CD4-positive, alpha-beta memory T cell (primary cell): ENCODE data around the gene RBM15B. TPM values are rescaled to one million over a fixed set of nuclear protein-coding genes. Genes with fewer than 3 reads are reported as not detected.

Experiments used
- CTCF ChIA-PET: fragments of 350-600 bp; sonication (Branson Sonifier 250); formaldehyde crosslinking; loops from one replicate; lab custom pipeline; 2021; ENCODE audit warnings: inconsistent platforms; ENCODE audit not compliant: partially characterized antibody; lab: Charles Lee
- POLR2A ChIA-PET: fragments of 350-600 bp; sonication (Branson Sonifier 250); formaldehyde crosslinking; loops from one replicate; lab custom pipeline; 2021; ENCODE audit not compliant: partially characterized antibody; lab: Charles Lee
- DNase-seq, 5 donors: peaks; one replicate each; pipeline versions ENCODE4 v3.0.0 to v3.0.0-alpha.2; 2020 to 2022; ENCODE audit warnings: mixed read lengths in 1 of 5
- H3K27ac ChIP-seq: one replicate; pipeline ENCODE4 v1.7.0; 2013; ENCODE audit warnings: low read depth, low read length
- H3K27me3 ChIP-seq: 2 replicates; pipeline ENCODE4 v1.7.0; 2013; ENCODE audit warnings: mild to moderate bottlenecking, low read length, moderate library complexity; ENCODE audit not compliant: insufficient read depth
- H3K36me3 ChIP-seq: 2 replicates; pipeline ENCODE4 v1.7.0; 2013; ENCODE audit warnings: mild to moderate bottlenecking, low read length, moderate library complexity; ENCODE audit not compliant: insufficient read depth
- H3K4me1 ChIP-seq: 2 replicates; pipeline ENCODE4 v1.7.0; 2013; ENCODE audit warnings: mild to moderate bottlenecking, low read length, moderate library complexity; ENCODE audit not compliant: insufficient read depth
- H3K4me3 ChIP-seq, 2 donors: one replicate each; pipeline ENCODE4 v1.7.0; 2013; ENCODE audit warnings: low read length in 2 of 2, mild to moderate bottlenecking in 1 of 2
- H3K9me3 ChIP-seq, 2 donors: one replicate each; pipeline ENCODE4 v1.7.0; 2013; ENCODE audit warnings: low read length in 2 of 2, control low read depth in 1 of 2; ENCODE audit not compliant: control insufficient read depth in 1 of 2
- H3K27ac Mint-ChIP-seq, 7 donors: one replicate each; pipeline ENCODE4 v1.8.0; 2020 to 2021; ENCODE audit warnings: mixed read lengths in 7 of 7, mild to moderate bottlenecking in 6 of 7, inconsistent platforms in 3 of 7, moderate library complexity in 3 of 7
- H3K27me3 Mint-ChIP-seq, 2 donors: one replicate each; pipeline ENCODE4 v1.8.0; 2020 to 2021; ENCODE audit warnings: mixed read lengths in 2 of 2
- H3K36me3 Mint-ChIP-seq, 2 donors: one replicate each; pipeline ENCODE4 v1.8.0; 2020 to 2021; ENCODE audit warnings: mixed read lengths in 2 of 2, inconsistent platforms in 1 of 2, mild to moderate bottlenecking in 1 of 2
- H3K4me1 Mint-ChIP-seq, 4 donors: one replicate each; pipeline ENCODE4 v1.8.0; 2020 to 2021; ENCODE audit warnings: mixed read lengths in 4 of 4, mild to moderate bottlenecking in 1 of 4
- H3K4me3 Mint-ChIP-seq, 8 donors: one replicate each; pipeline ENCODE4 v1.8.0; 2020 to 2021; ENCODE audit warnings: mixed read lengths in 8 of 8, mild to moderate bottlenecking in 7 of 8, moderate library complexity in 6 of 8, inconsistent platforms in 3 of 8
- H3K9me3 Mint-ChIP-seq, 8 donors: one replicate each; pipeline ENCODE4 v1.8.0; 2020 to 2021; ENCODE audit warnings: mixed read lengths in 8 of 8, mild to moderate bottlenecking in 5 of 8, inconsistent platforms in 3 of 8, moderate library complexity in 1 of 8
- intact Hi-C: fragments of 100-400 bp; cut with micrococcal nuclease; formaldehyde crosslinking; loops from one replicate; pipeline ENCODE4 v1.15.1; 2023
- polyA plus RNA-seq, 2 donors: library from polyadenylated mRNA; unstranded; fragments of 300-500 nt; fragmentation: Illumina TruSeq; gene quantifications; one replicate each; pipeline ENCODE4 v1.2.3, GENCODE V29; 2021
- total RNA-seq, 2 experiments: library from RNA; stranded (reverse); gene quantifications; one replicate each; pipeline ENCODE4 v1.2.3, GENCODE V29; 2021

The RBM15B gene
- total and polyA plus RNA-seq, 4 experiments from 2014 or later = 9.9 to 39.9 (median 33.3) TPM

- no peak for DNase-seq
- Mint-ChIP-seq H3K27me3 (no peaks in the 10 kb centered on the region), H3K27ac (peak overlapping the region; percentile 75 to 100 (median 87)), H3K4me1 (peaks cover 22 to 51% (median 34%) of the 10 kb centered on the region in 4 donors), H3K4me3 (peak overlapping the region in 7 of 8 donors; percentile 31 to 99 (median 99)), H3K36me3 (peaks cover 5 to 29% of the 10 kb centered on the region in 2 donors), H3K9me3 (no peaks in the 10 kb centered on the region)
- ChIA-PET POLR2A (interaction anchor here (0.8 to 3.3 kb wide), 2 partner anchors 117 to 813 kb away, joined by 3 to 34 read pairs; partner anchors contain the start of genes DCAF1 and HEMK1), CTCF (interaction anchor here (0.8 to 1.0 kb wide), 3 partner anchors 119 to 411 kb away, joined by 3 read pairs; no protein-coding TSS in a partner anchor)
- no peaks in the 10 kb centered on the region for H3K9me3 ChIP-seq
- H3K36me3 ChIP-seq = peaks cover 4% of the 10 kb centered on the region
- intact Hi-C loops = no loop called here
- no peaks in the 10 kb centered on the region for H3K27me3 ChIP-seq
- peak overlapping the region; percentile 92 for H3K27ac ChIP-seq
- H3K4me3 ChIP-seq = no peak overlapping the region
- H3K4me1 ChIP-seq = peaks cover 31% of the 10 kb centered on the region
Observed at GRCh38 chr3:51382947-51383578, 8.0 kb upstream of the RBM15B start.

- peak overlapping the region; percentile 98 to 100 (median 99) for H3K27ac Mint-ChIP-seq
- no peaks in the 10 kb centered on the region for H3K27me3 ChIP-seq
- H3K27ac ChIP-seq = peak overlapping the region; percentile 92
- H3K4me3 ChIP-seq = peak overlapping the region; percentile 55 to 93
- peak in 1 of 5 donors; percentile 18 for DNase-seq
- intact Hi-C loops = loop anchor here (1.0 to 2.0 kb wide), 2 partner anchors 359 to 815 kb away; partner anchors contain the start of gene HEMK1
- peaks cover 32% of the 10 kb centered on the region for H3K4me1 ChIP-seq
- H3K36me3 ChIP-seq = peaks cover 4% of the 10 kb centered on the region
- no peaks in the 10 kb centered on the region for H3K27me3 Mint-ChIP-seq
- POLR2A ChIA-PET = interaction anchor here (0.9 to 4.9 kb wide), 15 partner anchors 10 to 1043 kb away, joined by 3 to 34 read pairs (median 13); partner anchors contain the start of genes C3orf18, CISH, DCAF1 and HEMK1
- CTCF ChIA-PET = interaction anchor here (0.9 to 1.7 kb wide), 5 partner anchors 12 to 768 kb away, joined by 3 to 4 read pairs (median 3); partner anchors contain the start of gene MAPKAPK3
- H3K4me1 Mint-ChIP-seq = peaks cover 22 to 56% (median 38%) of the 10 kb centered on the region in 4 donors
- peaks cover 9 to 37% of the 10 kb centered on the region in 2 donors for H3K36me3 Mint-ChIP-seq
- no peaks in the 10 kb centered on the region for H3K9me3 Mint-ChIP-seq
- peak overlapping the region; percentile 98 to 99 (median 99) for H3K4me3 Mint-ChIP-seq
- H3K9me3 ChIP-seq = no peaks in the 10 kb centered on the region
Observed at GRCh38 chr3:51384055-51384725, 6.9 kb upstream of the RBM15B start.

GRCh38 chr3:51384726-51385473 lies 6.2 kb upstream of the RBM15B start, which contains the start of gene MANF:
Gene MANF, plus strand, starts transcription at chr3:51385291. Its CDS starts 52 bp downstream, at chr3:51385343.
- POLR2A ChIA-PET = interaction anchor here (0.6 to 4.9 kb wide), 22 partner anchors 10 to 1044 kb away, joined by 3 to 34 read pairs (median 6); partner anchors contain the start of genes C3orf18, CISH, DCAF1 and HEMK1
- CTCF ChIA-PET = interaction anchor here (1.0 to 1.7 kb wide), 10 partner anchors 10 to 769 kb away, joined by 3 to 5 read pairs (median 4); no protein-coding TSS in a partner anchor
- H3K27ac ChIP-seq = peak within 1 kb of the TSS; percentile 92
- H3K36me3 ChIP-seq = peaks cover 4% of the 10 kb centered on the region
- Mint-ChIP-seq H3K27ac (peak within 1 kb of the TSS; percentile 98 to 100 (median 99)), H3K9me3 (no peaks in the 10 kb centered on the region), H3K4me3 (peak within 1 kb of the TSS; percentile 98 to 99 (median 99)), H3K4me1 (peaks cover 25 to 62% (median 42%) of the 10 kb centered on the region in 4 donors), H3K36me3 (peaks cover 12 to 42% of the 10 kb centered on the region in 2 donors), H3K27me3 (no peaks in the 10 kb centered on the region)
- no peaks in the 10 kb centered on the region for H3K27me3 ChIP-seq
- peak within 1 kb of the TSS; percentile 61 to 93 for H3K4me3 ChIP-seq
- peak; percentile 97 to 98 (median 98) for DNase-seq
- peaks cover 38% of the 10 kb centered on the region for H3K4me1 ChIP-seq
- intact Hi-C loops = loop anchor here (1.0 to 5.0 kb wide), 6 partner anchors 115 to 816 kb away; partner anchors contain the start of genes DCAF1, HEMK1 and TEX264
- no peaks in the 10 kb centered on the region for H3K9me3 ChIP-seq

GRCh38 chr3:51385621-51386091 lies 5.4 kb upstream of the RBM15B start:
- Histone ChIP-seq H3K27me3 (no peaks in the 10 kb centered on the region), H3K9me3 (no peaks in the 10 kb centered on the region), H3K4me3 (peak overlapping the region; percentile 61 to 93), H3K36me3 (peaks cover 4% of the 10 kb centered on the region), H3K4me1 (peaks cover 46% of the 10 kb centered on the region), H3K27ac (peak overlapping the region; percentile 92)
- H3K4me1 Mint-ChIP-seq = peaks cover 28 to 68% (median 47%) of the 10 kb centered on the region in 4 donors
- CTCF ChIA-PET = interaction anchor here (1.0 to 1.7 kb wide), 7 partner anchors 9 to 769 kb away, joined by 3 to 5 read pairs (median 4); no protein-coding TSS in a partner anchor
- no peaks in the 10 kb centered on the region for H3K9me3 Mint-ChIP-seq
- peak overlapping the region; percentile 93 to 100 (median 98) for H3K27ac Mint-ChIP-seq
- intact Hi-C loops = loop anchor here (1.0 to 5.0 kb wide), 5 partner anchors 115 to 769 kb away; partner anchors contain the start of genes DCAF1 and TEX264
- peaks cover 12 to 43% of the 10 kb centered on the region in 2 donors for H3K36me3 Mint-ChIP-seq
- H3K4me3 Mint-ChIP-seq = peak overlapping the region; percentile 95 to 99 (median 98)
- POLR2A ChIA-PET = interaction anchor here (0.7 to 4.9 kb wide), 20 partner anchors 9 to 1045 kb away, joined by 3 to 34 read pairs (median 6); partner anchors contain the start of genes C3orf18, CISH, DCAF1 and HEMK1
- H3K27me3 Mint-ChIP-seq = no peaks in the 10 kb centered on the region
- peak in 2 of 5 donors; percentile 21 to 29 for DNase-seq

GRCh38 chr3:51386159-51386851 lies 4.8 kb upstream of the RBM15B start:
- POLR2A ChIA-PET = interaction anchor here (0.7 to 4.9 kb wide), 14 partner anchors 8 to 1045 kb away, joined by 3 to 34 read pairs (median 14); partner anchors contain the start of genes C3orf18, DCAF1, HEMK1 and MAPKAPK3
- no peaks in the 10 kb centered on the region for H3K9me3 ChIP-seq
- DNase-seq = no peak

More at GRCh38 chr3:51386159-51386851, 4.8 kb upstream of the RBM15B start:
- Mint-ChIP-seq H3K4me1 (peaks cover 28 to 73% (median 49%) of the 10 kb centered on the region in 4 donors), H3K36me3 (peaks cover 12 to 46% of the 10 kb centered on the region in 2 donors), H3K9me3 (no peaks in the 10 kb centered on the region), H3K27ac (peak overlapping the region; percentile 93 to 100 (median 98)), H3K27me3 (no peaks in the 10 kb centered on the region), H3K4me3 (peak overlapping the region; percentile 95 to 99 (median 98))
- H3K4me1 ChIP-seq = peaks cover 49% of the 10 kb centered on the region
- CTCF ChIA-PET = interaction anchor here (1.1 to 1.7 kb wide), 6 partner anchors 8 to 770 kb away, joined by 3 to 4 read pairs (median 4); no protein-coding TSS in a partner anchor
- peak overlapping the region; percentile 61 to 93 for H3K4me3 ChIP-seq
- intact Hi-C loops = loop anchor here (5.0 kb wide), 1 partner anchor 414 kb away; no protein-coding TSS in a partner anchor
- peak overlapping the region; percentile 92 for H3K27ac ChIP-seq
- H3K27me3 ChIP-seq = no peaks in the 10 kb centered on the region
- H3K36me3 ChIP-seq = peaks cover 4% of the 10 kb centered on the region
